Bone marrow (tissue), 2 donors: Measurements from ENCODE around the gene PEAK1.

Experiments used
- DNase-seq, 2 donors: peaks; one replicate each; lab custom pipeline; 2025; lab: John Stamatoyannopoulos, UW

Gene PEAK1

DNA sequence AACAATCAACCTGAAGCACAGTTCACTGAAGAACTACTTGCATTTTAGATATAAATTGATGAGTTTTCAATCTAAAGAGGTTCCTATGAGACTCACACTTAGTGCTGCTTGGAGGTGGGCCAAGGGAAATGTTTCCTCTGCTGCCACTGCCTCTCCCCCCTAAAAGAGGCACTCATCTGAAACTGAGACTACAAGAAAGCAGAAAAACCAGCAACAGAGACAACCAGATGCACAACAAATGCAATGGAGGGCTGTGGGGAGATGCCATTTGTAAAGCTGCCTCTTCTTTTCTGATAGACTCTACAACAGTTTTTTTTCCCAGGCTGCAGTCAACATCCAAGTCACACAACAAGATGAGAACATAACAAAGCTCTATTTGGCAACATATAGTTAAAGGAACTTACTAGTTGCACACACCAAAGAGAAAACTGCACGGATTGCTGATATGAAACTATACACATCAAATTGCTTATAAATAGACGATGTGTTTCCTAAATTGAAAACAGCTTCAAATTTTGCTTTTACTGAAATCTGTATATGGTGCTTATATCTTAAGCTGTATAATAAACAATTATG is 360.0 kb downstream of the PEAK1 start:
- no peak for DNase-seq

DNA sequence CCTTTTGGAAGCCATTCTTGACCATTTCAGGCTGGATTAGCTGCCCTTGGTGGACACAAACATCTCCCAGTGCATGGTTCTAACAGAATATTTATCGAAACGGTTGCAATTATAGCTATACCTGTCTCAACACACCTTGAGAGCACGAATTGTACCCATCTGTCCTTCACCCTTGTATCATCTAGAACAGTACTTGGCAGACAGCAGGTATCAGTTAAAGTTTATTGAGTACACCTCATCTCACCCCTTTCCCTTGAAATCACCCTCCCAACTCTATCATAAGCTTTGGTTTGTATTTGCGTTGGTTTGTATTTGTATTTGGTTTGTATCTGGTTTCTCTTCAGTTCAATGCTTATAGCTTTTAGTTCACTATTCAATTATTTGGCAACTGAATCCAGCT is 361.4 kb downstream of the PEAK1 start:
- no peak for DNase-seq

DNA sequence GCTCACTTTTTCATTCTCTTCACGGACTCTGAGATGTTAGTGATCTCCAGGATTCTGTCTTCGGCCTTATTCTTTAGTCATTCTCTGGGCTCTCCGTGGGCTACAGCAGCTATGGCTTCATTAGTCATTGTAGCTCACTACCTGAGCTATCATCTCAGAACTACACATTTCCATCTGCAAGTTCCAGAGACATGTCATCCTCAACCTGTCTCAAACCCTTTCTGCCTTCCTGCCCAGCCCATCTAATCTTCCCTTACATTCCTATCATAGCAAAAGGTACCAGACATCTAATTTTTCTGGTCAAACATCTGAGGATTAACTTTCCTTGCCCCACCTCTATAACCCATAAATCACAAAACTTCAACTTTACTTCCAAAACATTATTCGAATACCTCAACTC is 362.2 kb downstream of the PEAK1 start:
- no peak for DNase-seq

DNA sequence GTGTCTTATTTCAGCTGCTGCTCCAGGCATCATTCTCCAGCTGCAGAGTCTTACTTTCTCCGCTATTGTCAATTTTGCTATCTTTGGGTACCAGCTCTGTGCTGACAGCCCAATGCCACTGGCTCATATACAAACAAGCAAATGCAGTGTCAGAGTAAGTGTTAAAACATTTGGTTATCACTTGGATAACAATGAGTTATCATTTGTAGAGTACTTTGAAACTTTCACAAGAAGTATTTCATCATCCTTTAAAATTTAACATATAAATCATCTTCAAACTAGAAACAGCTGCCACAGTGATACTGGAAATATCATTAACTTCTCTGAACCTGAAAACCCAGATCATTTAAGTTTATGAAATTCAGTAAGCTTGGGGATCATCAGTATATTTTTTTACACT is 362.8 kb downstream of the PEAK1 start:
- no peak for DNase-seq

DNA sequence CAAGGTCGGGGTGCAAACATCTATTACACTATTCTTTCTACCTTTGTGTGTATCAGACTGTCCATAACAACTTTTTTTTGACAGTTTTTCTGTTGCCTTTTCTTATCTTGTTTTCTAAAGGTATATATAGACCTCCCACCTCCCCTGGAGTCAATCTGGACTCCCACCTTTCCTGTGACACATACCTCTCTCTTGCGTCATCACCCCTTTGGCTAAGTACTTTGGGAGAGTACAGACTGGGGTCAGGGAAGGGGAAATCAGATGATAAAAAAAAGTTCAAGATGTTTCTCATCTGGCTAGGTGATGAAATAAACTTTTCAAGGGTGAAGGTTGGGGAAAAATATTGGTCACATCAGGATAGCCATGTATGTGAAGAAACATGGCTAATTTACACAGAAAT is 366.2 kb downstream of the PEAK1 start:
- DNase-seq, result no peak

DNA sequence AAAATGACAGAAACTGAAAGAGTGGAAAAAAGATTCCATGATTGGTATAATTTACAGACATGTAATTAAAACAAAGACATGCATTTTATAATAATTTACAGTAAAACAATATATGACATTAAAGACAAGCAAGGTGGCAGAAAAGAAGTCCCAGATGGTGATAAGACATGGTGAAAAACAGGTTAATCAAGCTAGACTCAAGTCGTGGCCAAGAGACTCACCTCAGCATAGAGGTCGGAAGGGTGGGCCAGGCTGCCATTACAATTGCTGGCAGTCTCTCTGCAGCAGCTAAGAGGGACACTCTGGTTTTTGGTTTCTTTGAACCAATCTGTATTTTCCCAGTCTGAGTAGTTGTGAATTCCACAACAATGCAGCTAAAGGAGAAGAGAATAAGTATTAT is 367.3 kb downstream of the PEAK1 start:
- DNase-seq, result no peak
